KMS-11 (cell line): ENCODE results near the gene USP48.

Experiments used
- H2AFZ ChIP-seq: fragments of 200-600 bp; sonication (generic); 2 replicates; pipeline ENCODE4 v1.6.1; 2016; ENCODE audit warnings: antibody characterized with exemption, mixed run types, low read depth
- H3K27ac ChIP-seq: fragments of 200-600 bp; sonication (generic); 2 replicates; pipeline ENCODE4 v1.6.1; 2016; ENCODE audit warnings: mild to moderate bottlenecking, mixed run types
- H3K27me3 ChIP-seq: fragments of 200-600 bp; sonication (generic); 2 replicates; pipeline ENCODE4 v1.6.1; 2017; ENCODE audit warnings: mild to moderate bottlenecking, low read depth, mixed run types, moderate library complexity; ENCODE audit not compliant: insufficient read depth
- H3K36me3 ChIP-seq: fragments of 200-600 bp; sonication (generic); 2 replicates; pipeline ENCODE4 v1.6.1; 2017; ENCODE audit warnings: mild to moderate bottlenecking, mixed run types; ENCODE audit not compliant: insufficient read depth
- H3K4me1 ChIP-seq: fragments of 200-600 bp; sonication (generic); 2 replicates; pipeline ENCODE4 v1.6.1; 2016; ENCODE audit warnings: mild to moderate bottlenecking, low read depth, mixed run types; ENCODE audit not compliant: poor library complexity, severe bottlenecking
- H3K4me2 ChIP-seq: fragments of 200-600 bp; sonication (generic); 2 replicates; pipeline ENCODE4 v1.7.0; 2016; ENCODE audit warnings: mild to moderate bottlenecking, mixed run types
- H3K4me3 ChIP-seq: fragments of 200-600 bp; sonication (generic); IDR thresholded peaks from 2 replicates; pipeline ENCODE4 v1.6.1; 2017; ENCODE audit warnings: low read depth, low read length, mixed read lengths; ENCODE audit not compliant: insufficient read depth
- H3K79me2 ChIP-seq: fragments of 200-600 bp; sonication (generic); 2 replicates; pipeline ENCODE4 v1.6.1; 2016; ENCODE audit warnings: low read depth, mixed run types; ENCODE audit not compliant: insufficient read depth
- H3K9ac ChIP-seq: fragments of 200-600 bp; sonication (generic); 2 replicates; pipeline ENCODE4 v1.6.1; 2016; ENCODE audit warnings: mild to moderate bottlenecking, mixed run types
- H4K20me1 ChIP-seq: fragments of 200-600 bp; sonication (generic); 2 replicates; pipeline ENCODE4 v1.6.1; 2016; ENCODE audit warnings: mild to moderate bottlenecking, mixed run types; ENCODE audit not compliant: insufficient read depth
- CTCF ChIP-seq: fragments of 200-600 bp; sonication (generic); conservative IDR thresholded peaks from 2 replicates; pipeline ENCODE4 v1.6.1; 2017; ENCODE audit warnings: low read depth, mild to moderate bottlenecking, antibody characterized with exemption, low read length, moderate library complexity, mixed read lengths

USP48 gene

GRCh38 chr1:21761052-21761451 lies 21.9 kb downstream of the USP48 start:
- H3K4me2 ChIP-seq: no peak overlapping the region

GRCh38 chr1:21759818-21760217 lies 23.1 kb downstream of the USP48 start:
- Histone ChIP-seq H4K20me1 (0 out of 2 replicates have a peak, but pooled peaks cover 8% of the 10 kb centered on the region), H3K4me2 (no peak overlapping the region), H3K79me2 (peaks cover 61% of the 10 kb centered on the region), H3K27me3 (no peaks in the 10 kb centered on the region), H3K9ac (no peak overlapping the region), H2AFZ (no peak overlapping the region), H3K36me3 (peaks cover 4% of the 10 kb centered on the region; the same call in 1 of the 2 replicates), H3K27ac (no peak overlapping the region), H3K4me3 (no peak overlapping the region), H3K4me1 (peaks cover 11% of the 10 kb centered on the region)
- TF ChIP-seq CTCF: no peak

More at GRCh38 chr1:21761052-21761451, 21.9 kb downstream of the USP48 start:
- 0 out of 2 replicates have a peak, but pooled peaks cover 8% of the 10 kb centered on the region for H4K20me1 ChIP-seq
- no peak overlapping the region for H2AFZ ChIP-seq
- peaks cover 4% of the 10 kb centered on the region; the same call in 1 of the 2 replicates for H3K36me3 ChIP-seq
- no peak overlapping the region for H3K27ac ChIP-seq
- H3K79me2 ChIP-seq: peaks cover 73% of the 10 kb centered on the region
- no peak overlapping the region for H3K4me3 ChIP-seq
- no peak for TF ChIP-seq CTCF
- peaks cover 19% of the 10 kb centered on the region for H3K4me1 ChIP-seq
- H3K27me3 ChIP-seq: no peaks in the 10 kb centered on the region
- no peak overlapping the region for H3K9ac ChIP-seq

GRCh38 chr1:21759182-21759581 lies 23.8 kb downstream of the USP48 start:
- Histone ChIP-seq H3K27me3 (no peaks in the 10 kb centered on the region), H3K9ac (no peak overlapping the region), H3K79me2 (peaks cover 55% of the 10 kb centered on the region), H2AFZ (no peak overlapping the region), H3K4me3 (no peak overlapping the region), H4K20me1 (0 out of 2 replicates have a peak, but pooled peaks cover 8% of the 10 kb centered on the region), H3K27ac (no peak overlapping the region), H3K4me2 (no peak overlapping the region), H3K36me3 (peaks cover 4% of the 10 kb centered on the region; the same call in 1 of the 2 replicates), H3K4me1 (peaks cover 4% of the 10 kb centered on the region)
- no peak for TF ChIP-seq CTCF

GRCh38 chr1:21758614-21759013 lies 24.3 kb downstream of the USP48 start:
- TF ChIP-seq CTCF: no peak
- Histone ChIP-seq H2AFZ (no peak overlapping the region), H4K20me1 (0 out of 2 replicates have a peak, but pooled peaks cover 8% of the 10 kb centered on the region), H3K4me2 (no peak overlapping the region), H3K4me3 (no peak overlapping the region), H3K27ac (no peak overlapping the region), H3K36me3 (peaks cover 7% of the 10 kb centered on the region; the same call in 1 of the 2 replicates), H3K27me3 (no peaks in the 10 kb centered on the region), H3K4me1 (no peaks in the 10 kb centered on the region), H3K9ac (no peak overlapping the region), H3K79me2 (peaks cover 51% of the 10 kb centered on the region)
